Epithelial cell of esophagus (primary cell): ENCODE data around the gene CD82.

ENCODE experiments used
- DNase-seq: peaks from one replicate; pipeline ENCODE4 v3.0.0; 2010; ENCODE audit warnings: low read depth
- H3K4me3 ChIP-seq: 2 replicates; pipeline ENCODE4 v1.5.1; 2011; ENCODE audit warnings: mild to moderate bottlenecking, low read length, control low read depth
- TF ChIP-seq, protein P1 (sequence below): IDR thresholded peaks from 2 replicates; pipeline ENCODE4 v1.5.1; 2011; ENCODE audit warnings: low read depth, mild to moderate bottlenecking, low read length, control low read depth, inconsistent platforms; ENCODE audit not compliant: insufficient read depth; ENCODE audit errors: missing control alignments

CD82 gene

DNA sequence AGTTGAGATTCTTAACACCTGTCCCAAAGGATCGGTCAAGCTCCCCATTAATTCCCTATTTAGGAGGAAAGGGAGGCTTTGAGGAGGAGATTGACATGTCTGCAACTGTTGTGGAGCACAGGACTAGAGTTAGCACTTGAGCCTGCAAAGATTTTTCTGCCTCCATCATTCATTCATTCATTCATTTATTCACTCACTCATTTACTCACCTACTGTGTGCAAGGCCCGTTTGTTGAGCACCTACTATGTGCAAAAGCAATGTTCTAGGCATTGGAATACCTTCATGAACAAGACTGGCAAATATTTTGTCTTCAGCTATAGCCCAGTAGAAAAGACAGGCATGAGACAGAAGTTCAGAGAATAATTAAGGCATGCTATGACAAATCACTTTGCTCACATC lies 43.2 kb upstream of the CD82 start:
- no peak for DNase-seq
- TF ChIP-seq, protein P1, sequence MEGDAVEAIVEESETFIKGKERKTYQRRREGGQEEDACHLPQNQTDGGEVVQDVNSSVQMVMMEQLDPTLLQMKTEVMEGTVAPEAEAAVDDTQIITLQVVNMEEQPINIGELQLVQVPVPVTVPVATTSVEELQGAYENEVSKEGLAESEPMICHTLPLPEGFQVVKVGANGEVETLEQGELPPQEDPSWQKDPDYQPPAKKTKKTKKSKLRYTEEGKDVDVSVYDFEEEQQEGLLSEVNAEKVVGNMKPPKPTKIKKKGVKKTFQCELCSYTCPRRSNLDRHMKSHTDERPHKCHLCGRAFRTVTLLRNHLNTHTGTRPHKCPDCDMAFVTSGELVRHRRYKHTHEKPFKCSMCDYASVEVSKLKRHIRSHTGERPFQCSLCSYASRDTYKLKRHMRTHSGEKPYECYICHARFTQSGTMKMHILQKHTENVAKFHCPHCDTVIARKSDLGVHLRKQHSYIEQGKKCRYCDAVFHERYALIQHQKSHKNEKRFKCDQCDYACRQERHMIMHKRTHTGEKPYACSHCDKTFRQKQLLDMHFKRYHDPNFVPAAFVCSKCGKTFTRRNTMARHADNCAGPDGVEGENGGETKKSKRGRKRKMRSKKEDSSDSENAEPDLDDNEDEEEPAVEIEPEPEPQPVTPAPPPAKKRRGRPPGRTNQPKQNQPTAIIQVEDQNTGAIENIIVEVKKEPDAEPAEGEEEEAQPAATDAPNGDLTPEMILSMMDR = no peak
- H3K4me3 ChIP-seq = no peak overlapping the region

DNA sequence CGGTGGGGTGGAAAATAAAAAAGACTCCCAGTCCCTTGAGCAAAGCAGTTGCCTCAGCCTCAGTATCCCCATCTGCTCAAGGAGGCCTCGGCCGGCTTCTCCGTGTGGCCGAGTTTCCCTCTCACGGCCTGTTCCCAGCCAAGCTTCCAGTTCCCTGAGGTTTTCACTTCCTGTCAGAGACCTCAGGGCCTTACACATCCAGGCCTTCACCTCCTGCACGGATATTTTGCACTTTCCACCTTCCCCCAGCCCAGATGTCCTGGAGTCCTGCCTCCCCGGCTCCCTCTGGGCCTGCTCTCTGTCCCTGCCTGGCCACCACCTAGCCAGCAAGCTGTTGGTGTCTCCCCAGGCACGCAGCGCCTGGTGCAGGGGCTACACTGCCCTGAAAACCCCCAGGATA lies 41.1 kb upstream of the CD82 start:
- no peak for DNase-seq
- TF ChIP-seq, protein P1 = no peak
- no peak overlapping the region for H3K4me3 ChIP-seq

DNA sequence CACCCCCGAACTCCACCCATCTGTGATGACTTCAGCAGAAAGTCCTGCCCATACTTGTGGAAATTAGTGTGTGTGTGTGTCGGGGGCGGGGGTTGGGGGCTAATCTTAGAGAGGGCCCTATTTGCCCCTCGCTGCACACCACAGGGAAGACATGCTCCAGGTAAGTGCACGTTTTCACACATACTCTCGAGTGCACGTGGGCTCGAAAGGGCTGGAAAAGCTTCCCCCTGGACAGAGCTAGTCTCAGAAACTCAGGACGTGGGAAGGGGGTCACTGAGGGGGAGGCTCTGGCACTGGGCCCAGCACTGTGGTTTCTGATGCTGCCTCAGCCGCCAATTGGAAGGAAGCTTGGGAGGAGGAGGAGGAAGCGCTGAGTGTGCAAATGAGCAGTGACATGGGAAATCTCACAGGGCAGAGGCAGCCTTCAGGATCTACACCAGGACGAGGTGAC lies 40.7 kb upstream of the CD82 start:
- TF ChIP-seq, protein P1 = no peak
- DNase-seq = no peak

DNA sequence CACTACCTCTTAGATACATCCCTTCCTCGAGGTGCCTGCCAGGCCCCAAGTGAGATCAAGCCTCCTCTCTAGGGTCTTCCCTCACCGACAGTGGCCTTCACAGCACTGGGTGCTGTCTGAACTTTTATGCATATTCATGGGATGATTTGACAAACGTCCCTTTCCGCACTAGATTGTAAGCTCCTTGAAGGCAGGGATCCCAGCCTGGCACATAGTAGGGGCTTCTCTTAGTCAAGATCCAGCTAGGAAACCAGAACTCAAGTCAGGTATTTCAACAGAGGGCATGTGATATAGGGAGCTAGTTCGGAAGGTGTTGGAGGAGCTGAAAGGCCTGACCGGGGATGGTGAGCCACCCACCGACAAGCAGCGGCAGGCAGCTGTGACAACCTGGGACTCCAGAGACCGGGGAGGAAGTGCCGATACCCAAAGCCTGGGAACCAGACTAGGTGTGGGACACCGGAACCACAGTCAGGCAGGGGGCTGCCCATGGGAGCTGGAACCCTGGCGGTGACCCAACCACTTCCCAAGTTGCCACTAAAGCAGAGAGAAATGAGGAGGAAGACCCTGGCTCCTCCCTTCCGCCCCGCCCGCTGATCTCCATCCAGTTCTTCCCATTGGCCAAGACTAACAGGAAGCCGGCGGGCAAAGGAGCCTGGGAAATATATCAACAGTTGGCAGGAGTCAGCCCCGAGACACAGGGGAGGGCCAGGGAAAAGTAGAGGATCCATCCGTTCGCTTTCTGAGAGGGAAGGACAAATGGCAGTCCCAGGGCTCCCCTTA lies 39.8 kb upstream of the CD82 start:
- no peak overlapping the region for H3K4me3 ChIP-seq
- DNase-seq = no peak
- TF ChIP-seq, protein P1 = no peak

More for the DNA sequence above, 40.7 kb upstream of the CD82 start:
- H3K4me3 ChIP-seq = no peak overlapping the region

DNA sequence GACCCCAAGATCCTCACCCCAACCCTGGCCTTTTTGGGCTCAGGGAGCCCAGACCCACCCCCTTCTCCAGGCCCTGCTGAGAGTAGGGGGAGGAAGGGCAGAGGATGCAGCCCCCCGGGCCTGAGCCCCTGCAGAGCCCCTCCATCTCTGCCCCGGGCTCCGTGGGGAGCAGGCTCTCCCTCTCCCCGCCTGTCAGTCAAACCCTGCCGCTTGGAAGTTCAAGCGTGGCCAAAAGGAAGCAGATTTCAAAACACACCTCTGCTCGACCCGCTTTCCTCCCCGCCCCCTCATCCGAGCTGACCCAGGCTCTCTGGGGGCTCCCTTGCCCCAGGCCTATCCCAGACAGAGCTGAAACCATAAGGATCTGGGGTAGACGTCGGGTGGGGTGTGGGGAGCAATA lies 39.0 kb upstream of the CD82 start:
- no peak overlapping the region for H3K4me3 ChIP-seq
- DNase-seq = no peak
- TF ChIP-seq, protein P1 = no peak

DNA sequence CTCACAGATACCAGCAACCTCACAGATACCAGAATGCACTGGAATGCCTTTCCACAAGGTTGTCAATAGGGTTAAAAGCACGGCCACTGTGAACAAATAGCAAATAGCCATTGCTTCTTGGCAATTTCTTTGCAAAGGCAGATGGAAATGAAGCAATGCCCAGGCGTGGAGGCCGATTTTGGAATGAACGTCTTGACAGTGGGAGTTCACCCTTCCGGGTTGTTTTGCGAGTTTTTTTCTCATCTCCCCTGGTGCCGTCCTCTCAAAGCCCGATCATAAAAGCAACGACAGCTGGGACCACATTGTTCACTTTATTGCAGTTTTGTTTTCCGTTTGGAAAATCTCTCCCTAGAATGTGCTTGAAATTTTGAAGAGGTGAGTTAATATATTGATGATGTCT lies 38.0 kb upstream of the CD82 start:
- no peak overlapping the region for H3K4me3 ChIP-seq
- no peak for DNase-seq
- TF ChIP-seq, protein P1 = no peak

DNA sequence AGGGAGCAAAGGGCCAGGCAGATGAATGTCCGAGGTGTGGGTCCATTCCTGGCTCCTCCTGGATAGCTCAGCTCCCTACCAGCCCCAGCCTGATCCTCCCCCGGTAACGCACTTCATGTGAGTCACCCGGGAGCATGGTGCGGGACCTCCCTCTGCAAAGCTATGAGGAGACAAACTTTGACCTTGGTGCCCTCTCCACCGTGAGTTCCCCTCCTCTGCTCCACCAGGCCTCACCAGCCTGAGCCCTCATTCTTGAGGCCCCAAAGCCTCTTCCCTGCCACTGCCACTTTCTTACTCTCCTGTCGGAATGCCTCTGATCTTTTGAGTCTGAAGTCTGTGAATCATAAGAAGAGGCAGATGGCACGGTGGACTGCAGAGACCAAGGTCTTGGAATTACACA lies 37.4 kb upstream of the CD82 start:
- no peak for DNase-seq
- no peak overlapping the region for H3K4me3 ChIP-seq

More for the DNA sequence above, 37.4 kb upstream of the CD82 start:
- TF ChIP-seq, protein P1 = no peak
